HG02588 (cell line): Measurements from ENCODE around the gene CCT8L2.
"Not testable (repeated sequence)": the region's sequence is repeated elsewhere in the genome, so short reads cannot be mapped to it uniquely, and the experiment has no call there.

ENCODE experiments used
- ATAC-seq: cut with Tn5 transposase; IDR thresholded peaks from one replicate; pipeline ENCODE4 v1.9.1; 2021; ENCODE audit warnings: mild to moderate bottlenecking, moderate library complexity; ENCODE audit not compliant: unreplicated experiment

The CCT8L2 gene

GRCh38 chr22:16595251-16595650 is 2.6 kb upstream of the CCT8L2 start:
- ATAC-seq = not testable (repeated sequence)

- no peak for ATAC-seq
These were observed 1.4 kb upstream of the CCT8L2 start for GRCh38 chr22:16594026-16594425.

- not testable (repeated sequence) for ATAC-seq
These were observed 379 bp downstream of the CCT8L2 start for GRCh38 chr22:16592231-16592630.

- ATAC-seq = not testable (repeated sequence)
These were observed 1.5 kb downstream of the CCT8L2 start for GRCh38 chr22:16591136-16591535.

- ATAC-seq = no peak
These were observed 5.6 kb downstream of the CCT8L2 start for GRCh38 chr22:16586991-16587390.

GRCh38 chr22:16586170-16586569 is 6.4 kb downstream of the CCT8L2 start:
- no peak for ATAC-seq

GRCh38 chr22:16580872-16581271 is 11.7 kb downstream of the CCT8L2 start:
- ATAC-seq = not testable (repeated sequence)

GRCh38 chr22:16569240-16569834 is 23.3 kb downstream of the CCT8L2 start:
- ATAC-seq = not testable (repeated sequence)

- ATAC-seq = no peak
These were observed 24.2 kb downstream of the CCT8L2 start for GRCh38 chr22:16568425-16568758.

GRCh38 chr22:16567617-16568424 is 24.8 kb downstream of the CCT8L2 start:
- ATAC-seq = not testable (repeated sequence)

GRCh38 chr22:16566421-16567151 is 26.0 kb downstream of the CCT8L2 start:
- not testable (repeated sequence) for ATAC-seq

- ATAC-seq = not testable (repeated sequence)
These were observed 26.8 kb downstream of the CCT8L2 start for GRCh38 chr22:16565585-16566420.

- ATAC-seq = not testable (repeated sequence)
These were observed 27.6 kb downstream of the CCT8L2 start for GRCh38 chr22:16564837-16565584.

- ATAC-seq = no peak
These were observed 28.8 kb downstream of the CCT8L2 start for GRCh38 chr22:16563555-16564520.

- ATAC-seq = no peak
These were observed 29.7 kb downstream of the CCT8L2 start for GRCh38 chr22:16562711-16563554.

GRCh38 chr22:16561093-16561658 is 31.4 kb downstream of the CCT8L2 start:
- not testable (repeated sequence) for ATAC-seq

- not testable (repeated sequence) for ATAC-seq
These were observed 32.0 kb downstream of the CCT8L2 start for GRCh38 chr22:16560651-16561050.

- ATAC-seq = not testable (repeated sequence)
These were observed 32.6 kb downstream of the CCT8L2 start for GRCh38 chr22:16559996-16560395.
